ENCODE measurements around the gene NBEA. TPM values are rescaled to one million over a fixed set of nuclear protein-coding genes. Genes with fewer than 3 reads are reported as not detected.

The NBEA gene
- total RNA-seq, 1 donor = 4.0 TPM

- Histone ChIP-seq H3K79me2 (ENCODE audit: insufficient read depth, low read length) (no peaks in the 10 kb centered on the region), H4K20me1 (ENCODE audit: insufficient read depth, low read length) (no peaks in the 10 kb centered on the region), H3K36me3 (ENCODE audit: insufficient read depth, low read length) (no peaks in the 10 kb centered on the region), H3K4me1 (ENCODE audit: insufficient read depth, low read length) (peaks cover 4% of the 10 kb centered on the region), H3K9me3 (ENCODE audit: low read depth, low read length) (no peaks in the 10 kb centered on the region), H3K27ac (ENCODE audit: low read depth, low read length) (no peak overlapping the region), H2AFZ (ENCODE audit: low read length) (no peak overlapping the region), H3K27me3 (ENCODE audit: insufficient read depth, low read length) (peaks cover 14% of the 10 kb centered on the region), H3K4me3 (ENCODE audit: insufficient read depth, low read length) (no peak overlapping the region), H3K4me2 (ENCODE audit: insufficient read depth, low read length) (no peak overlapping the region)
- no peak for TF ChIP-seq CTCF (IDR thresholded peaks at IDR 0.05; ENCODE audit: extremely low read depth, low read depth, low read length)
- peak; percentile 30 for DNase-seq (ENCODE audit: insufficient read length, low spot score, missing footprints)
These were observed 2.7 kb downstream of the NBEA start for GRCh38 chr13:34944751-34945150.

- H4K20me1 ChIP-seq (ENCODE audit: insufficient read depth, low read length) = no peaks in the 10 kb centered on the region
- no peak overlapping the region for H3K27ac ChIP-seq (ENCODE audit: low read depth, low read length)
- H3K27me3 ChIP-seq (ENCODE audit: insufficient read depth, low read length) = no peaks in the 10 kb centered on the region
- TF ChIP-seq CTCF (IDR thresholded peaks at IDR 0.05; ENCODE audit: extremely low read depth, low read depth, low read length) = no peak
- no peak overlapping the region for H3K4me2 ChIP-seq (ENCODE audit: insufficient read depth, low read length)
- no peak overlapping the region for H2AFZ ChIP-seq (ENCODE audit: low read length)
- H3K4me1 ChIP-seq (ENCODE audit: insufficient read depth, low read length) = no peaks in the 10 kb centered on the region
- no peaks in the 10 kb centered on the region for H3K36me3 ChIP-seq (ENCODE audit: insufficient read depth, low read length)
- no peak overlapping the region for H3K4me3 ChIP-seq (ENCODE audit: insufficient read depth, low read length)
- no peaks in the 10 kb centered on the region for H3K9me3 ChIP-seq (ENCODE audit: low read depth, low read length)
- no peaks in the 10 kb centered on the region for H3K79me2 ChIP-seq (ENCODE audit: insufficient read depth, low read length)
- no peak for DNase-seq (ENCODE audit: insufficient read length, low spot score, missing footprints)
These were observed 9.5 kb downstream of the NBEA start for GRCh38 chr13:34951528-34951927.

- no peaks in the 10 kb centered on the region for H3K9me3 ChIP-seq (ENCODE audit: low read depth, low read length)
- no peak overlapping the region for H3K4me3 ChIP-seq (ENCODE audit: insufficient read depth, low read length)
- no peaks in the 10 kb centered on the region for H3K27me3 ChIP-seq (ENCODE audit: insufficient read depth, low read length)
- H3K79me2 ChIP-seq (ENCODE audit: insufficient read depth, low read length) = no peaks in the 10 kb centered on the region
- H2AFZ ChIP-seq (ENCODE audit: low read length) = no peak overlapping the region
- no peak overlapping the region for H3K4me2 ChIP-seq (ENCODE audit: insufficient read depth, low read length)
- no peak for DNase-seq (ENCODE audit: insufficient read length, low spot score, missing footprints)
- no peaks in the 10 kb centered on the region for H3K36me3 ChIP-seq (ENCODE audit: insufficient read depth, low read length)
- TF ChIP-seq CTCF (IDR thresholded peaks at IDR 0.05; ENCODE audit: extremely low read depth, low read depth, low read length) = no peak
- H3K27ac ChIP-seq (ENCODE audit: low read depth, low read length) = no peak overlapping the region
- H4K20me1 ChIP-seq (ENCODE audit: insufficient read depth, low read length) = no peaks in the 10 kb centered on the region
- no peaks in the 10 kb centered on the region for H3K4me1 ChIP-seq (ENCODE audit: insufficient read depth, low read length)
These were observed 17.4 kb downstream of the NBEA start for GRCh38 chr13:34959489-34959888.

- no peak for TF ChIP-seq CTCF (IDR thresholded peaks at IDR 0.05; ENCODE audit: extremely low read depth, low read depth, low read length)
- Histone ChIP-seq H4K20me1 (ENCODE audit: insufficient read depth, low read length) (no peaks in the 10 kb centered on the region), H3K27ac (ENCODE audit: low read depth, low read length) (no peak overlapping the region), H3K4me1 (ENCODE audit: insufficient read depth, low read length) (no peaks in the 10 kb centered on the region), H3K4me2 (ENCODE audit: insufficient read depth, low read length) (no peak overlapping the region), H3K27me3 (ENCODE audit: insufficient read depth, low read length) (no peaks in the 10 kb centered on the region), H2AFZ (ENCODE audit: low read length) (no peak overlapping the region), H3K4me3 (ENCODE audit: insufficient read depth, low read length) (no peak overlapping the region), H3K36me3 (ENCODE audit: insufficient read depth, low read length) (no peaks in the 10 kb centered on the region), H3K79me2 (ENCODE audit: insufficient read depth, low read length) (no peaks in the 10 kb centered on the region), H3K9me3 (ENCODE audit: low read depth, low read length) (no peaks in the 10 kb centered on the region)
- no peak for DNase-seq (ENCODE audit: insufficient read length, low spot score, missing footprints)
These were observed 22.5 kb downstream of the NBEA start for GRCh38 chr13:34964558-34964957.
